H1 (cell line): Measurements from ENCODE around the gene ATP6V1C2. TPM values are rescaled to one million over a fixed set of nuclear protein-coding genes. Genes with fewer than 3 reads are reported as not detected.

Source experiments
- CTCF ChIP-seq, 3 experiments: IDR thresholded peaks; 1 replicate in 2 of 3; 2 replicates in 1 of 3; pipeline versions ENCODE4 v1.5.1 to v1.6.1; 2011; ENCODE audit warnings: low read length in 3 of 3, mild to moderate bottlenecking in 3 of 3, inconsistent platforms in 2 of 3, low read depth in 1 of 3, moderate library complexity in 1 of 3; ENCODE audit not compliant: insufficient read depth in 1 of 3; ENCODE audit errors: control extremely low read depth in 1 of 3
- KDM4A ChIP-seq: IDR thresholded peaks from one replicate; pipeline ENCODE4 v1.7.1; 2012; ENCODE audit warnings: low read depth, mild to moderate bottlenecking, moderate library complexity, low read length, inconsistent platforms; ENCODE audit not compliant: severe bottlenecking
- SP2 ChIP-seq: IDR thresholded peaks from 2 replicates; pipeline ENCODE4 v1.6.1; 2012; ENCODE audit warnings: mild to moderate bottlenecking, low read length, inconsistent platforms
- polyA plus RNA-seq, 7 experiments: library from polyadenylated mRNA; depleted of rRNA in 3 of 7; stranded (reverse) in 5 of 7; unstranded in 2 of 7; fragments of >200 nt in 5 of 7; fragments of 200-250 nt in 2 of 7; gene quantifications; 1 replicate in 5 of 7; 2 replicates in 1 of 7; 4 replicates in 1 of 7; pipeline versions ENCODE4 v1.2.1 to v1.2.3, GENCODE V29; 2011 to 2013; ENCODE audit warnings: missing spikeins in 2 of 7, mixed read lengths in 2 of 7
- total RNA-seq: library from RNA; stranded (reverse); fragmentation: NEBNext Ultra II Directional; extraction: Animal tissue kit (Norgen Biotek cat#: 25700); gene quantifications from 2 replicates; pipeline ENCODE4 v1.2.1, GENCODE V29; 2021

The ATP6V1C2 gene
- total and polyA plus RNA-seq, 2 of the 8 experiments (the other 6 are each of a cell fraction or from before 2014, with no cell fraction given): 0.29 to 0.74 TPM

GRCh38 chr2:10761591-10761990 lies 40.2 kb downstream of the ATP6V1C2 start (continued):
- TF ChIP-seq CTCF (IDR thresholded peaks at IDR 0.05; ENCODE audit: control extremely low read depth in 1 of 3, insufficient read depth in 1 of 3, low read depth in 1 of 3, low read length in 3 of 3) (no peak), SP2 (no peak), KDM4A (no peak)
